Measurements from ENCODE around the gene TYMP.

- TF ChIP-seq CTCF (conservative IDR thresholded peaks at IDR 0.05; ENCODE audit: low read depth, low read length) (no peak), EZH2 (IDR thresholded peaks at IDR 0.05; ENCODE audit: borderline replicate concordance, low read depth, low read length, poor library complexity, severe bottlenecking) (no peak)
These were observed 18.5 kb upstream of the TYMP start for GRCh38 chr22:50548040-50548920.
